Osteoblast (primary cell): ENCODE measurements around the gene GSK3B. TPM values are rescaled to one million over a fixed set of nuclear protein-coding genes. Genes with fewer than 3 reads are reported as not detected.

ENCODE experiments used
- DNase-seq: peaks from one replicate; pipeline ENCODE4 v3.0.0; 2011; ENCODE audit warnings: low spot score, mixed read lengths; ENCODE audit not compliant: insufficient read length; ENCODE audit errors: missing footprints
- H2AFZ ChIP-seq: 2 replicates; pipeline ENCODE4 v1.6.0; 2011; ENCODE audit warnings: mild to moderate bottlenecking, low read length
- H3K27ac ChIP-seq: 2 replicates; pipeline ENCODE4 v1.5.1; 2011; ENCODE audit warnings: mild to moderate bottlenecking, low read depth, low read length, moderate library complexity
- H3K27me3 ChIP-seq: 2 replicates; pipeline ENCODE4 v1.6.0; 2012; ENCODE audit warnings: mild to moderate bottlenecking, control low read depth, inconsistent platforms, low read length, moderate library complexity; ENCODE audit not compliant: insufficient read depth
- H3K36me3 ChIP-seq: 2 replicates; pipeline ENCODE4 v1.5.1; 2011; ENCODE audit warnings: mild to moderate bottlenecking, low read length, control low read depth, moderate library complexity; ENCODE audit not compliant: insufficient read depth
- H3K4me1 ChIP-seq: 2 replicates; pipeline ENCODE4 v1.5.1; 2011; ENCODE audit warnings: mild to moderate bottlenecking, low read length, control low read depth, moderate library complexity; ENCODE audit not compliant: insufficient read depth
- H3K4me2 ChIP-seq: 2 replicates; pipeline ENCODE4 v1.6.0; 2011; ENCODE audit warnings: mild to moderate bottlenecking, low read length; ENCODE audit not compliant: insufficient read depth
- H3K4me3 ChIP-seq: fragments of 200-600 bp; sonication (generic); 3 replicates; pipeline ENCODE4 v1.5.1; 2012; ENCODE audit warnings: mild to moderate bottlenecking, low read length, inconsistent platforms; ENCODE audit not compliant: insufficient read depth
- H3K79me2 ChIP-seq: 2 replicates; pipeline ENCODE4 v1.6.0; 2012; ENCODE audit warnings: mild to moderate bottlenecking, low read length, control low read depth, inconsistent platforms; ENCODE audit not compliant: insufficient read depth
- H3K9me3 ChIP-seq: 2 replicates; pipeline ENCODE4 v1.5.1; 2011; ENCODE audit warnings: low read depth, low read length, control low read depth
- H4K20me1 ChIP-seq: 2 replicates; pipeline ENCODE4 v1.6.0; 2012; ENCODE audit warnings: mild to moderate bottlenecking, low read length, control low read depth; ENCODE audit not compliant: insufficient read depth
- CTCF ChIP-seq: IDR thresholded peaks from 2 replicates; pipeline ENCODE4 v1.5.1; 2011; ENCODE audit warnings: mild to moderate bottlenecking, low read depth, low read length, moderate library complexity; ENCODE audit errors: extremely low read depth
- total RNA-seq: library from RNA; depleted of rRNA; stranded (reverse); fragments of >200 nt; gene quantifications from 2 replicates; pipeline ENCODE4 v1.2.3, GENCODE V29; 2012

GSK3B gene
- total RNA-seq, 1 donor: 87.9 TPM

- no peak overlapping the region for H2AFZ ChIP-seq
- H3K27ac ChIP-seq: no peak overlapping the region
- H3K79me2 ChIP-seq: no peaks in the 10 kb centered on the region
- H3K4me1 ChIP-seq: peaks cover 5% of the 10 kb centered on the region
- no peaks in the 10 kb centered on the region for H3K9me3 ChIP-seq
- H3K4me3 ChIP-seq: no peak overlapping the region
- no peak for TF ChIP-seq CTCF
- H3K4me2 ChIP-seq: no peak overlapping the region
- DNase-seq: no peak
- no peaks in the 10 kb centered on the region for H3K27me3 ChIP-seq
- H4K20me1 ChIP-seq: no peaks in the 10 kb centered on the region
- no peaks in the 10 kb centered on the region for H3K36me3 ChIP-seq
Observed at GRCh38 chr3:120139140-120139539, 44.9 kb upstream of the GSK3B start.

GRCh38 chr3:120137548-120137947 lies 43.3 kb upstream of the GSK3B start:
- DNase-seq: no peak
- H3K36me3 ChIP-seq: no peaks in the 10 kb centered on the region
- H3K79me2 ChIP-seq: no peaks in the 10 kb centered on the region
- H2AFZ ChIP-seq: peak overlapping the region; percentile 61
- H3K27ac ChIP-seq: no peak overlapping the region
- no peaks in the 10 kb centered on the region for H4K20me1 ChIP-seq
- H3K9me3 ChIP-seq: no peaks in the 10 kb centered on the region
- H3K4me3 ChIP-seq: no peak overlapping the region
- TF ChIP-seq CTCF: no peak
- H3K4me2 ChIP-seq: no peak overlapping the region
- no peaks in the 10 kb centered on the region for H3K27me3 ChIP-seq
- H3K4me1 ChIP-seq: peaks cover 4% of the 10 kb centered on the region

GRCh38 chr3:120130656-120131055 lies 36.4 kb upstream of the GSK3B start:
- Histone ChIP-seq H3K9me3 (no peaks in the 10 kb centered on the region), H3K36me3 (no peaks in the 10 kb centered on the region), H3K79me2 (no peaks in the 10 kb centered on the region), H4K20me1 (no peaks in the 10 kb centered on the region), H3K4me2 (no peak overlapping the region), H3K27ac (no peak overlapping the region), H3K27me3 (no peaks in the 10 kb centered on the region), H2AFZ (no peak overlapping the region), H3K4me3 (no peak overlapping the region), H3K4me1 (peaks cover 12% of the 10 kb centered on the region)
- TF ChIP-seq CTCF: no peak
- DNase-seq: no peak

- H3K9me3 ChIP-seq: no peaks in the 10 kb centered on the region
- no peak for TF ChIP-seq CTCF
- no peaks in the 10 kb centered on the region for H3K36me3 ChIP-seq
- H3K27ac ChIP-seq: no peak overlapping the region
- H3K4me2 ChIP-seq: no peak overlapping the region
- H4K20me1 ChIP-seq: no peaks in the 10 kb centered on the region
- no peak overlapping the region for H3K4me3 ChIP-seq
- no peak overlapping the region for H2AFZ ChIP-seq
- H3K79me2 ChIP-seq: no peaks in the 10 kb centered on the region
- peaks cover 7% of the 10 kb centered on the region for H3K4me1 ChIP-seq
- H3K27me3 ChIP-seq: no peaks in the 10 kb centered on the region
- no peak for DNase-seq
Observed at GRCh38 chr3:120129718-120130513, 35.7 kb upstream of the GSK3B start.
